ENCODE data around the gene NYAP2.

The NYAP2 gene

GRCh38 chr2:225399504-225399903 lies at the start of gene NYAP2:
NYAP2 (plus strand) TSS chr2:225399710; CDS start chr2:225408881, 9,171 bp downstream.
- no peak for DNase-seq

GRCh38 chr2:225353579-225354085 lies 45.9 kb upstream of the NYAP2 start:
- DNase-seq: no peak

GRCh38 chr2:225354281-225354774 lies 45.2 kb upstream of the NYAP2 start:
- no peak for DNase-seq

DNA sequence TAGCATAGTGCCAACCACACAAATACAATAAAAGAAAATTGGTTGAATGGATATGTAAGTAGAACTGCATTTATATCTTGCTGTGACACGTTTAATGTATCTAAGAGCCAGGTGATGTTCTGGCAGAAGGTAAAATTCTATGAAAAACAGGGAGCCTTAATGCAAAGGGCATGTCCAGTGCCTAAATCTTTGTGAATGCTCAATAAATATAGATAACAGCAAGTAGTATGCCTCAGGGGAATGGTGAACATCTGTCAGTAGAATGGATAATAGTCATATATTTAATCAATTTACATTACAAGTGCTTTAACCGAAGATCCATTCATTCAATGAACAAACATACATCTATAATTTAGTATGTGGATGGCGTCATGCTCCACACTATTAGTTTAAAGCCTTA lies 43.7 kb upstream of the NYAP2 start:
- no peak for DNase-seq

GRCh38 chr2:225366731-225367130 lies 32.8 kb upstream of the NYAP2 start:
- DNase-seq: no peak

DNA sequence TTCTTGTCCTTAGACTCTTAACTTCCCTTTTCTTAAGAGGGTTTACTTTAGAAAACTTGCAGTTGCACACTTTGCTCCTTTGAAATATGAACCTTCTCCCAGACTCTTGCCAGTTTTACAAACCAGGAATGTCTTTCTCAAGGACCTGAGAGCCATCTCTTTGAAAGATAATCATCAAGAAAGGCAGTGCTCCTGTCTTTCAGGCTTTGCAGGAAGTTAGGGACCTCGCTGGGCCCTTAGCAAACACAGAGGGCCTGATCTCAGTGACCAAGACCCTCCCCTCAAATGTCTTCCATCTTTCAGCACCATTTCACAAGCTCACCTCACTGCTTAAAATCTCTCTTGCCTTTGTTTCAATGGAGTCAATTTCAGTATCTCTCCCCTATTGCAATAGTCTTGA lies 32.0 kb upstream of the NYAP2 start:
- DNase-seq: no peak

- DNase-seq: no peak
Observed at GRCh38 chr2:225378984-225379383, 20.5 kb upstream of the NYAP2 start.

DNA sequence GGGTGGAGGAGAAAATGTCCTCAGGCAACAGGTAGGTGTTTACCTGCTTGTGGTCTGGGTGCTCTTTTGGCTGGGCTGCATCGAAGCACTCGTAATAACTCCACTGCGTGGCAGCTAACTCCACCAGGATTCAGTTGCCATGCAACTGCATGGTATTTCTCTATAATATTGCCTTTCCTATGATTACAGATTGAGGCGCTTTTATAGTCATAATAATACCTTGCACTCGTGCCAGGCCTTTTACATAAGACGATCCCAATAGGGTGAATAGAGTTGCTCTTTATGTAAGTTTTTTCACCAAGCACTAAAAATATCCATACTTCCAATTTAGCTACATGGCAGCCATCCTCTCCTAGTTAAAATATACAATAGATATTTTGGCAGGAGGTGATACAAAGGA lies 19.7 kb upstream of the NYAP2 start:
- DNase-seq: no peak

DNA sequence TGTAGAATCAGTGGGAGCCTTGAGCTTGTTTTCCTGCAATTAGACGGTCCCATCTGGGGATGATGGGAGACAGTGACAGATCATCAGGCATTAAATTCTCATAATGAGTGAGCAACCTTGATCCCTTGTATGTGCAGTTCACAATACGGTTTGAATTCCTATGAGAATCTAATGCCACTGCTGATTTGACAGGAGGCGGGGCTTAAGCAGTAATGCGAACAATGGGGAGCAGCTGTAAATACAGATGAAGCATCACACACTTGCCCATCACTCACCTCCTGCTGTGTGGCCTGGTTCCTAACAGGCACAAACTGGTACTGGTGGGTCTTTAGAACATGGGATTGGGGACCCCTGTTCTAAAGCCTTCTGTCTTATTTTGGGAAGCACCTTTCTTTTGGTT lies 17.9 kb upstream of the NYAP2 start:
- no peak for DNase-seq

GRCh38 chr2:225398372-225398771 lies 1.1 kb upstream of the NYAP2 start:
- no peak for DNase-seq

DNA sequence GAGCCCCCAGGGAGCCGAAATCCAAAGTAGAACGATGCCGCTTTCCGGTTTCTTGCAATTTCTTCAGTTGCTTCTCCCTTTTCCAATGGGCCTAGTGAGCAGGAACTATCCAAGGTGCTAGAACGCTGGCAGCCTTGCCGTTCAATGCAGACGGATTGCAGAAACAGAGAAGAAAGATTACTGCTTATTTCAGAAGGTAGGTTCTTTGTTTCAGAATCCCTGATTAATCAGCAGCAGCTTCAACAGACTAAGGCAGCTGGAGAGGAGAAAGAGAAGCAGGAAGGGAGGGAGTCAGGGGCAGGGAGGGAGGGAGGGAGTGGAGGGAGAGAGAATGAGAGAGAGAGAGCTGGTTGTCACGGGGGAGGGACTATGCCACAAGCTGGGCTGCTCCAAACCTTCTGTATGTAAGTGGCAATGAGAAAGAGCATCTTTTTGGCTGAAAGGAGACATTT lies 576 bp downstream of the NYAP2 start:
- DNase-seq: no peak

GRCh38 chr2:225400546-225401400 lies 1.3 kb downstream of the NYAP2 start:
- DNase-seq: no peak

DNA sequence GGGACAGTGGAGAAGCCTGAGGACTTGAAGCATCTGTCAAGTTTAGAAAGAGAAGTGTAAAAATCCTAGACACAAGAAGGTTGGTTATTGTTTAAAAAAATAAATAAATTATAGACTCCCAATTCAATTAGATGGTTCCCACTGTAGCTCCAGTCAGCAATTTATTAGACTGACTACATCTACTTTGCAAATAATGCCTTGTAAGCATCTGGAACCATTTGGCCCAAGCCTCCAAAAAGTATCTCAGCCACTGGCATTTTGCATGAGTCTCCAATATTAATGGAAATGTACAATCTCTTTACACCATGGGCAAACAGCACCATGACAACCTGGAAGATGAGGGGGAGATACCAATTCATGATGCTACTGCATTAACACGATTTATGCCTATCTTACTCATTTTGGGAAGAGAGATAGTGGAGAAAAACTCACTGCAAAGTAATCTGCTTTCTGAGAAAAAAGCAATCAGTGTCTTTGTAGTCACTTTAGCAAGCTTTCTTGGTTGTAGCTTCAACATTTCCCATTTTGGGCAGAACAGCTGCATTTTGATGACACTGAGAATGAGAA lies 2.8 kb downstream of the NYAP2 start:
- no peak for DNase-seq

DNA sequence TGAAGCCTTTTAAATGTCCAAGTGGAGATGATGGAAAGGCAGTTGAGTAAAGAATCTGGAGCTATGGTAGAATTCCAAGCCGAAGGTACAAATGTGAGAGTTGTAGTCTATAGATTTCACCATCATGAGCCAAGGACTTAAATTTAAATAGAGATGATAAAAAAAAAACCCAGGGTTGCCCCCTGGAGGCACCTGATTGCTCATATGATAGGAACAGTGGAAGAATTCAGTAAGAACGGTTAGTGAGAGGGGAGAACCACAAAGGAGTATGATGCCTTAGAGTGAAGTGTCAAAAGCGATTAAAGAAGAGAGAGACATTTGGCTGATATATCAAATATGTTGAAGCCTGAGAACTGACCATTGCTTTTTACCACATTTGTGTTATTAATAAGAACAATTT lies 11.9 kb downstream of the NYAP2 start:
- no peak for DNase-seq

DNA sequence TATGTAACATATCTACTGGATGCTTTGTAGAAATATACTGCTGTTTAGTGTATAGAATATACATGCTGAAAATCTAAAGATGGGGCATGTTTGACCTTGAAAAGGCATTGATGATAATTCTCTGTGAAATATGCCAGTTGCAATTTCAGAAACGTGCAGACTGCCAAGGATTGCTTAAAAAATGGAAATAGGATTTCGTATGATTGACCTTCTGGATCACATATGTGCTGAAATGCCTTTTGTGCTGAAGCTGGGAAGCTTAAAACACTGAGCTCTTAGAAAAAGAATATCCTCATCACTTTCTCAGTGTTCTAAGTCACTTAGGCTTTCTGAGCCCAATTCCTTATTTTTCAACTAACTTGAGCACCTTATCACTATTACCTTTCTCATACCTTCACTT lies 14.3 kb downstream of the NYAP2 start:
- no peak for DNase-seq

DNA sequence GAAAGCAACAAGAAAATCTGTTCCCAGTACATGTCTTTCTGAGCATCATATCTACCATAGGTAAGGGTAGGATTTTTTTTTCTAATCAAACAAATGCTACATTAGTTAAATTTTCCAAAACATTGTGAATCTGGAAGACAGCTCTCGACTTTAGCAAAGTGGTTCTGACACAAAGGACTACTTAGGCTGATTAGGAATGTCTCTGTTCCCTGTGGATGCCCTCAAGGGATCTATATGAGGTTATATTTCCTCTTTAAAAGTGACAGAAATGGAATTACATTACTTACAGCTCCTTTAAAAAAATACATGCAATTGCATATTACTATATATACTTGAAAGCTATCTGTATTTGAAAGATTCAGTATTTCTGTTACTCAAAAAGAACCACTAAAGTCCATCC lies 15.4 kb downstream of the NYAP2 start:
- DNase-seq: no peak

- no peak for DNase-seq
Observed at GRCh38 chr2:225415341-225415740, 15.8 kb downstream of the NYAP2 start.

DNA sequence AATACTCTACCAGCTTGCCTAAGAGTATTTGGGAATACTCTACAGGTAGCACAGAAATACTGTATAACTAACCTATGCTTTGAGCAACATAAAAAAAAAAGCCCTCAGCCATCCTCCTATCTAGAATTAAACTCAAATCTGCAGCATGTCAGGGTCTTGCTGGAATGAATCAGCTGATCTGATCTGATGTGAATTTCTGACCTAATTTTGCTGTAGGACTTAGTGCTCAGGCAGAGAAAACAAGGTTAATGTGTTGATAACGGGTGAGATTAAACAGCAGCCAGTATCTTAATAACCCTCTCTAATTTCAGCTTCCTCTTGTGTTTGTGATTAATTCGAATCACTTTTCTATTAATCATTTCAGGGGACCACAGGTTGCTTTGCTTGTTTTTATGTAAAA lies 16.3 kb downstream of the NYAP2 start:
- no peak for DNase-seq

DNA sequence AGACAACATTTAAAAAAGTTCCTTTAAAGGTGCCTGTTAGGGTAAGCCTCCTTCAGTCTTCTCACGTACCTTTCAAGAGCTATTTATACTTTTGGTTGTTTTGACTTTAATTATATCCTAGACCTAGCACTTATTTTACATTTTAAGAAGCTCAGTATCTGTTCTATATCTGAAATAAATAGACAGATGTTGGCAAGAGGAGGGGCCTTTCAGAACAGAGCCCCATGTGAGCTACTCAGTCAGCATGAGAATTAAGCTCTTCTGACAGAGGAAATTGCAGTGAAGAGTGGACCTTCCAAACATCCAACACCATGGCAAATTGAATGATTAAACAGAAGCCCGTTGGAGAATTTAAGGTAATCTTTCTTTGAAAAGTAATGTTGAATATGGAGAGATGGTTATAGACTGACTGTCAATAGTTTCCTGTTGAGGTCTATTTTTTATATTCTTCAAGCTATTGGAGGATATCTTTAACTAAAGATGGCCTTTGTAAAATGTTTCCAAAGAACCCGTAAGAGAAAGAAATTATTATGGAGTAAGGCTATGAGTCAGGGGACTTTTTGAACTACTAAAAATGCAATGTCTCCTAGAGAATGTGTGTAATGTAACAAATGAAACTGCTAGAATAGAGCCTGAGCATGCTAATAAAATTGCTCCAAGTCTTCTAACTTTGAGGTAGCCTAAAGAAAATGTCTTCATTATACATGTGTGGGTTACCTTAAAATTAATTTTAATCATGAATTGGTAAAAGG lies 17.3 kb downstream of the NYAP2 start:
- DNase-seq: no peak

DNA sequence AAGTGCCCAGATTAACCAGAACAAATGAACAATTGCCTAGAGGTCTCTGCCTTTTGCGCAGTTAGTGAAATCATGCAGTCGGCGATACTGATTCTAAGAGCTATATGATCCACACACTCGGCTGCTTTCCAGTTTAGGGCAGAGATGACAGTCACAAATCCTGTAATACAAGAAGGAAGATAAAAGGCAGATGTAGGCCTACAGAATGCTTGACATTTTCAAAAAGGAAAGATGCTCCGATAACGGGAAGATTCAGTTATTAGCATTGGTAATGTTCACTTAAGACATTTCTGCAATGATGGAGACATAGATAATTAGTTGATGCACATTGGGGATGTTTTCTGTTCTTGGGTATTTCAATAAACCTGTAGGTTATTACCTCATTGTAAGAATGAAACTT lies 19.5 kb downstream of the NYAP2 start:
- DNase-seq: no peak

DNA sequence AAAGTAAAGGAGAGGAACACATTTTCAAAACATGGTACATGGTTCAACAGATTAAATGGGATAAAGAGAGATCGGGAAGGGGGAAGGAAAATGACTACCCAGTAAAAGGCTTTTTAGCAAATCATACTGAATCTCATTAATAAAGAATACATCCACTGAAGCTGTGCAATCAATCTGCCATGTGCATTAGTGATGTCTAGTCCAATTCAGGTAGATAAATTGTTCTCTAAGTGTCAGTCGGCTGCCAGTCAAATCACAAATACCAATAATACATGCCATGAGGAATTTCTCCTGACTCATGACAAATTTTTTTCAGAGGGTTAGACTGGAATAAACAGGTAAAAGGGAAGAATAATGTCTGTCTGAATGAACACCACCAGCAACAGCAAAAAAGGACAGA lies 22.6 kb downstream of the NYAP2 start:
- no peak for DNase-seq

GRCh38 chr2:225425284-225425683 lies 25.8 kb downstream of the NYAP2 start:
- no peak for DNase-seq

DNA sequence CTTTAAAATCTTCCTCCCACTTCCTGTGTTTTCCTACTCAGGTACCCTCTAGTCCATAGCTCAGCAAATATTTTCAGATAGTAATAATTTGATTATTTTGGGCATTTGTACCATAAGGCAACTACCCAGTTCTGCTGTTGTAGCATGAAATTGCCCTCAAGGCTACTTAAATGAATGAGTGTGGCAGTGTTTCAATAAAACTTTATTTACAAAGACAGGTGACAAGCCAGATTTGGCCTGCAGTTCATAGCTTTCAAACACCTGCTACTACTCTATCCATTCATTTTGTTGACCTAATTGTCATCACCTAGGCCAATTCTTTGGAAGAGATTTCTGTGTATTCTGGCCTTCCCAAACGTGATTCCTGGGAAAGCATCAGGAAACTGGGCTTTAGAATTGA lies 28.9 kb downstream of the NYAP2 start:
- DNase-seq: no peak

DNA sequence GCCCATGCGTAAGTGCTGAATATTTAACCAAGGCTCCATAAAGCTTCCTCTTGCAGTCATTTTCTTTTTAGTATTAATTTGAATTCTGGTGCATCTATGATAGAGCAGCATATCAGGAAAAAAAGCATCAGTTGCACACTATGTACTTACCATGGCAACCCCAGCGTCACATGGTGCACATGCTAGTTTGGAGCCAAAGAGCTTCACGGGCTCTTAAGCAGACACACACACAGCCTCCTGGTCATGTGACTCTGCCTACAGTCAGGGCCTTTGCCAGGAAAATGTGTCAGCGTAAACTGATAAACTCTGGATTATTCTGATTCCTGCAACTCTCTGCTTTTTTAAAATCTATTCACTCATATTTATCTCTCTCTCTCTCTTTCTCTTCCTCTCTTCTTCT lies 30.2 kb downstream of the NYAP2 start:
- DNase-seq: no peak

Data from activated naive CD4-positive, alpha-beta T cell (primary cell).